GM23338 (cell line): ENCODE measurements around the gene PRSS57. TPM values are rescaled to one million over a fixed set of nuclear protein-coding genes. Genes with fewer than 3 reads are reported as not detected.

ENCODE experiments used
- ATAC-seq: fragments of 200-7000 bp; cut with Tn5 transposase; 3 replicates; pipeline ENCODE4 v1.9.1; 2020
- DNase-seq: peaks from one replicate; pipeline ENCODE4 v3.0.0-alpha.2; 2015; ENCODE audit warnings: low spot score
- H2AFZ ChIP-seq: fragments of 200-600 bp; sonication (generic); 2 replicates; pipeline ENCODE4 v1.8.0; 2016; ENCODE audit warnings: antibody characterized with exemption, mild to moderate bottlenecking, moderate library complexity
- H3F3A ChIP-seq: fragments of 200-600 bp; sonication (generic); replicated peaks from 2 replicates; pipeline ENCODE4 v1.8.0; 2017; ENCODE audit warnings: antibody characterized with exemption, mixed run types, low read depth
- H3K27ac ChIP-seq: fragments of 200-600 bp; sonication (generic); 2 replicates; pipeline ENCODE4 v1.6.1; 2016; ENCODE audit warnings: low read depth
- H3K27me3 ChIP-seq: fragments of 200-600 bp; sonication (generic); 2 replicates; pipeline ENCODE4 v1.8.0; 2016; ENCODE audit warnings: mild to moderate bottlenecking, mixed run types, moderate library complexity; ENCODE audit not compliant: insufficient read depth
- H3K36me3 ChIP-seq: fragments of 200-600 bp; sonication (generic); 2 replicates; pipeline ENCODE4 v1.8.0; 2016; ENCODE audit warnings: mild to moderate bottlenecking; ENCODE audit not compliant: insufficient read depth
- H3K4me1 ChIP-seq: fragments of 200-600 bp; sonication (generic); 2 replicates; pipeline ENCODE4 v1.8.0; 2016; ENCODE audit warnings: mild to moderate bottlenecking, moderate library complexity; ENCODE audit not compliant: insufficient read depth
- H3K4me2 ChIP-seq: fragments of 200-600 bp; sonication (generic); 2 replicates; pipeline ENCODE4 v1.7.1; 2017; ENCODE audit warnings: mixed run types
- H3K4me3 ChIP-seq: fragments of 200-600 bp; sonication (generic); 2 replicates; pipeline ENCODE4 v1.6.1; 2016; ENCODE audit warnings: mixed run types
- H3K79me2 ChIP-seq: fragments of 200-600 bp; sonication (generic); replicated peaks from 2 replicates; pipeline ENCODE4 v1.8.0; 2017; ENCODE audit warnings: mild to moderate bottlenecking; ENCODE audit not compliant: insufficient read depth
- H3K9me2 ChIP-seq: fragments of 200-600 bp; sonication (generic); 2 replicates; pipeline ENCODE4 v1.8.0; 2017; ENCODE audit not compliant: insufficient read depth
- H4K20me1 ChIP-seq: fragments of 200-600 bp; sonication (generic); replicated peaks from 2 replicates; pipeline ENCODE4 v1.8.0; 2017; ENCODE audit warnings: mild to moderate bottlenecking; ENCODE audit not compliant: insufficient read depth
- H3K27ac Mint-ChIP-seq: 2 replicates; pipeline ENCODE4 v1.8.0; 2020; ENCODE audit warnings: inconsistent platforms, mild to moderate bottlenecking, moderate library complexity, mixed read lengths
- H3K27me3 Mint-ChIP-seq: 3 replicates; pipeline ENCODE4 v1.8.0; 2022; ENCODE audit warnings: low read depth, mild to moderate bottlenecking, moderate library complexity, mixed read lengths, inconsistent platforms; ENCODE audit not compliant: insufficient read depth, poor library complexity
- H3K36me3 Mint-ChIP-seq: 3 replicates; pipeline ENCODE4 v1.8.0; 2021; ENCODE audit warnings: low read depth, mild to moderate bottlenecking, inconsistent platforms, moderate library complexity, mixed read lengths
- H3K4me1 Mint-ChIP-seq: 3 replicates; pipeline ENCODE4 v1.8.0; 2020; ENCODE audit warnings: mild to moderate bottlenecking, inconsistent platforms, mixed read lengths
- H3K4me3 Mint-ChIP-seq: 3 replicates; pipeline ENCODE4 v1.8.0; 2021; ENCODE audit warnings: moderate library complexity, mild to moderate bottlenecking, inconsistent platforms, mixed read lengths
- H3K9me3 Mint-ChIP-seq: 3 replicates; pipeline ENCODE4 v1.8.0; 2020; ENCODE audit warnings: moderate library complexity, mild to moderate bottlenecking, inconsistent platforms, mixed read lengths
- CREB1 ChIP-seq: fragments of 250-450 bp; sonication (Bioruptor Pico); IDR thresholded peaks from 2 replicates; pipeline ENCODE4 v1.5.0; 2020; ENCODE audit warnings: low read depth, mild to moderate bottlenecking, moderate library complexity
- EZH2 ChIP-seq: fragments of 200-600 bp; sonication (generic); IDR thresholded peaks from one replicate; pipeline ENCODE4 v1.8.0; 2017; ENCODE audit warnings: antibody characterized with exemption, mild to moderate bottlenecking, low read depth; ENCODE audit not compliant: unreplicated experiment
- EZH2phosphoT487 ChIP-seq: fragments of 200-600 bp; sonication (generic); IDR thresholded peaks from one replicate; pipeline ENCODE4 v1.8.1; 2018; ENCODE audit warnings: antibody characterized with exemption; ENCODE audit not compliant: unreplicated experiment
- NANOG ChIP-seq: IDR thresholded peaks from 2 replicates; pipeline ENCODE4 v1.6.1; 2016; ENCODE audit warnings: antibody characterized with exemption, borderline replicate concordance
- POLR2AphosphoS5 ChIP-seq: IDR thresholded peaks from 2 replicates; pipeline ENCODE4 v1.6.1; 2016; ENCODE audit warnings: antibody characterized with exemption, low read depth
- STAT1 ChIP-seq: IDR thresholded peaks from one replicate; pipeline ENCODE4 v1.6.1; 2016; ENCODE audit warnings: antibody characterized with exemption; ENCODE audit not compliant: unreplicated experiment
- ZNF114 ChIP-seq: fragments of 250-450 bp; sonication (Bioruptor Pico); IDR thresholded peaks from 2 replicates; pipeline ENCODE4 v1.5.0; 2020; ENCODE audit warnings: mild to moderate bottlenecking, moderate library complexity
- ZNF331 ChIP-seq: fragments of 250-450 bp; sonication (Bioruptor Pico); IDR thresholded peaks from 2 replicates; pipeline ENCODE4 v1.5.0; 2020; ENCODE audit warnings: low read depth, mild to moderate bottlenecking, moderate library complexity
- polyA plus RNA-seq: library from polyadenylated mRNA; unstranded; fragments of >200 nt; fragmentation: Nextera tagmentation; extraction: Ambion mirVana; gene quantifications from 2 replicates; pipeline ENCODE4 v1.2.1, GENCODE V29; 2016
- total RNA-seq: library from RNA; depleted of rRNA; stranded (reverse); fragments of >200 nt; shearing (Covaris generic); gene quantifications from 2 replicates; pipeline ENCODE4 v1.2.3, GENCODE V29; 2014
- TF ChIP-seq, protein P1 (sequence below): IDR thresholded peaks from 2 replicates; pipeline ENCODE4 v1.6.1; 2016; ENCODE audit warnings: antibody characterized with exemption
- TF ChIP-seq, protein P2 (sequence below): fragments of 250-450 bp; sonication (Bioruptor Pico); IDR thresholded peaks from 2 replicates; pipeline ENCODE4 v1.5.0; 2020; ENCODE audit warnings: mild to moderate bottlenecking, moderate library complexity

Gene PRSS57
- total and polyA plus RNA-seq, 2 experiments from 2014 or later, result 0.34 TPM; not detected in 1

DNA sequence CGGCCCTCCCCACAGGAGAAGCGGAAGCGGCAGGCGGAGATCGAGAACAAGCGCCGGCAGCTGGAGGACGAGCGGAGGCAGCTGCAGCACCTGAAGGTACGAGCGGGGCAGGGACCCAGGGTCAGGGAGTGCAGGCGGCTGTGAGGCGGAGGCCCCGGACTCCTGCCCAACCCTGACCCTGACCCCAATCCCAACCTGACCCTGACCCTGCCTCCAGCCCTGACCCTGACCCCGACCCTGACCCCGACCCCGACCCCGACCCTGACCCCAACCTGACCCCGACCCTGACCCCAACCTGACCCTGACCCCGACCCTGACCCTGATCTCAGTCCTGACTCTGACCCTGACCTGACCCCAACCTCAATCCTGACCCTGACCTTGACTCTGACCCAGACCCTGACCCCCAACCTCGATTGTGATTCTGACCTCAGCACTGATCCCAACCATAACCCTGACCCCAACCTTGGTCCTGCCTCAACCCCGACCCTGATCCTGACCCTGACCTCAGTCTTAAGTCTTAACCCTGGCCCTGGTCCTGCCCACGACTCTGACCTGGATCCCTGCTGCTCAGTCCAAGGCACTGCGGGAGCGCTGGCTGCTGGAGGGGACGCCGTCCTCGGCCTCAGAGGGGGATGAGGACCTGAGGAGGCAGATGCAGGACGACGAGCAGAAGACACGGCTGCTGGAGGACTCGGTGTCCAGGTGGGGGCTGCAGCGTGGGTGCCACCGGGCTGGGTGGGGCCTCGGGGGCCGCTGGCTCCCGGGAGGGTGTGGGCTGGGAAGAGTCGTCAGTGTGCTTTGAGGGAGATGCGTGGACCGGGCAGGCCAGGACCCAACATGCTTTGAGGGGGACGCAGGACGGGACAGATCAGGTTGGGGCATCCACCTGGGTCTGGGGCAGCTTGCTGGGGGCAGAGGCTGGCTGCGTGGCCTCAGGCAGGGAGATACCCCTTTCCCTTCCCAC is 32.0 kb upstream of the PRSS57 start:
- no peak overlapping the region for H2AFZ ChIP-seq
- Mint-ChIP-seq H3K4me3 (no peak overlapping the region), H3K9me3 (peaks cover 2% of the 10 kb centered on the region; the same call in 1 of the 3 replicates), H3K27ac (no peak overlapping the region), H3K4me1 (no peaks in the 10 kb centered on the region), H3K36me3 (no peaks in the 10 kb centered on the region), H3K27me3 (no peaks in the 10 kb centered on the region)
- H3K27me3 ChIP-seq, result no peaks in the 10 kb centered on the region
- ATAC-seq, result no peak
- no peak for DNase-seq
- no peak overlapping the region for H3K27ac ChIP-seq
- H3F3A ChIP-seq, result no peaks in the 10 kb centered on the region
- H4K20me1 ChIP-seq, result no peaks in the 10 kb centered on the region; the same call in 1 of the 2 replicates
- TF ChIP-seq EZH2phosphoT487 (no peak), POLR2AphosphoS5 (no peak), CREB1 (no peak), EZH2 (no peak)
- TF ChIP-seq, protein P1, sequence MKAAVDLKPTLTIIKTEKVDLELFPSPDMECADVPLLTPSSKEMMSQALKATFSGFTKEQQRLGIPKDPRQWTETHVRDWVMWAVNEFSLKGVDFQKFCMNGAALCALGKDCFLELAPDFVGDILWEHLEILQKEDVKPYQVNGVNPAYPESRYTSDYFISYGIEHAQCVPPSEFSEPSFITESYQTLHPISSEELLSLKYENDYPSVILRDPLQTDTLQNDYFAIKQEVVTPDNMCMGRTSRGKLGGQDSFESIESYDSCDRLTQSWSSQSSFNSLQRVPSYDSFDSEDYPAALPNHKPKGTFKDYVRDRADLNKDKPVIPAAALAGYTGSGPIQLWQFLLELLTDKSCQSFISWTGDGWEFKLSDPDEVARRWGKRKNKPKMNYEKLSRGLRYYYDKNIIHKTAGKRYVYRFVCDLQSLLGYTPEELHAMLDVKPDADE, result no peak
- H3K4me1 ChIP-seq, result no peaks in the 10 kb centered on the region
- no peak overlapping the region for H3K4me2 ChIP-seq
- H3K4me3 ChIP-seq, result no peak overlapping the region
- H3K36me3 ChIP-seq, result no peaks in the 10 kb centered on the region; the same call in 1 of the 2 replicates
- no peaks in the 10 kb centered on the region for H3K9me2 ChIP-seq
- H3K79me2 ChIP-seq, result no peaks in the 10 kb centered on the region

DNA sequence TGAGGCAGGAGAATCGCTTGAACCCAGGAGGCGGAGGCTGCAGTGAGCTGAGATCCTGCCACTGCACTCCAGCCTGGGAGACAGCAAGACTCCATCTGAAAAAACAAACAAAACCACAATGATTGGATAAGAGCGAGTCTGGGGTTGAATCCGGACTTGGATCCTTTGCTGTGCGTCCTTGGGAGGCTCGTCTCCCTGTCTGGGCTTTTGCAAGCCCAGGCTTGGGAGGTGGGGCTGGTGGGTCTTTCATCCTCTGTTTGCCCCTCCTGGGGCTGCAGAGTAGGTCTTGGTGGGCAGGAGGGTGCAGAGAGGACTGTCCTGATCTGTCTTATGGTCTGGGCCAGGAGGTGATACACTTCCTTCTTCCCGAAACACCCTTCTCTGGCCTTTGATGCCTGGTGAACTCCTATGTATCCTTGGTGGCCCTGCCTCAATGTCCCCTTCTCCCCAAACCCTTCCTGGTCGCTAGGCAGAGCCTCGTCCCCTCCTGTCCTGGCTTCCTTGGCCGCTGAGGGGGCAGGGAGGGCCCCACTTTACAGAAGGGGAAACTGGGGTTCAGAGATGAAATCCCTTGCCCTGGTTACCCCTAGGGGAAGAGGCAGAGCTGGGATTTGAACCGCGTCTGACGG is 30.3 kb upstream of the PRSS57 start:
- peaks cover 2% of the 10 kb centered on the region; the same call in 1 of the 3 replicates for H3K9me3 Mint-ChIP-seq
- H4K20me1 ChIP-seq, result no peaks in the 10 kb centered on the region; the same call in 1 of the 2 replicates
- TF ChIP-seq NANOG (no peak), STAT1 (no peak), ZNF331 (no peak), ZNF114 (no peak)
- TF ChIP-seq, protein P2, sequence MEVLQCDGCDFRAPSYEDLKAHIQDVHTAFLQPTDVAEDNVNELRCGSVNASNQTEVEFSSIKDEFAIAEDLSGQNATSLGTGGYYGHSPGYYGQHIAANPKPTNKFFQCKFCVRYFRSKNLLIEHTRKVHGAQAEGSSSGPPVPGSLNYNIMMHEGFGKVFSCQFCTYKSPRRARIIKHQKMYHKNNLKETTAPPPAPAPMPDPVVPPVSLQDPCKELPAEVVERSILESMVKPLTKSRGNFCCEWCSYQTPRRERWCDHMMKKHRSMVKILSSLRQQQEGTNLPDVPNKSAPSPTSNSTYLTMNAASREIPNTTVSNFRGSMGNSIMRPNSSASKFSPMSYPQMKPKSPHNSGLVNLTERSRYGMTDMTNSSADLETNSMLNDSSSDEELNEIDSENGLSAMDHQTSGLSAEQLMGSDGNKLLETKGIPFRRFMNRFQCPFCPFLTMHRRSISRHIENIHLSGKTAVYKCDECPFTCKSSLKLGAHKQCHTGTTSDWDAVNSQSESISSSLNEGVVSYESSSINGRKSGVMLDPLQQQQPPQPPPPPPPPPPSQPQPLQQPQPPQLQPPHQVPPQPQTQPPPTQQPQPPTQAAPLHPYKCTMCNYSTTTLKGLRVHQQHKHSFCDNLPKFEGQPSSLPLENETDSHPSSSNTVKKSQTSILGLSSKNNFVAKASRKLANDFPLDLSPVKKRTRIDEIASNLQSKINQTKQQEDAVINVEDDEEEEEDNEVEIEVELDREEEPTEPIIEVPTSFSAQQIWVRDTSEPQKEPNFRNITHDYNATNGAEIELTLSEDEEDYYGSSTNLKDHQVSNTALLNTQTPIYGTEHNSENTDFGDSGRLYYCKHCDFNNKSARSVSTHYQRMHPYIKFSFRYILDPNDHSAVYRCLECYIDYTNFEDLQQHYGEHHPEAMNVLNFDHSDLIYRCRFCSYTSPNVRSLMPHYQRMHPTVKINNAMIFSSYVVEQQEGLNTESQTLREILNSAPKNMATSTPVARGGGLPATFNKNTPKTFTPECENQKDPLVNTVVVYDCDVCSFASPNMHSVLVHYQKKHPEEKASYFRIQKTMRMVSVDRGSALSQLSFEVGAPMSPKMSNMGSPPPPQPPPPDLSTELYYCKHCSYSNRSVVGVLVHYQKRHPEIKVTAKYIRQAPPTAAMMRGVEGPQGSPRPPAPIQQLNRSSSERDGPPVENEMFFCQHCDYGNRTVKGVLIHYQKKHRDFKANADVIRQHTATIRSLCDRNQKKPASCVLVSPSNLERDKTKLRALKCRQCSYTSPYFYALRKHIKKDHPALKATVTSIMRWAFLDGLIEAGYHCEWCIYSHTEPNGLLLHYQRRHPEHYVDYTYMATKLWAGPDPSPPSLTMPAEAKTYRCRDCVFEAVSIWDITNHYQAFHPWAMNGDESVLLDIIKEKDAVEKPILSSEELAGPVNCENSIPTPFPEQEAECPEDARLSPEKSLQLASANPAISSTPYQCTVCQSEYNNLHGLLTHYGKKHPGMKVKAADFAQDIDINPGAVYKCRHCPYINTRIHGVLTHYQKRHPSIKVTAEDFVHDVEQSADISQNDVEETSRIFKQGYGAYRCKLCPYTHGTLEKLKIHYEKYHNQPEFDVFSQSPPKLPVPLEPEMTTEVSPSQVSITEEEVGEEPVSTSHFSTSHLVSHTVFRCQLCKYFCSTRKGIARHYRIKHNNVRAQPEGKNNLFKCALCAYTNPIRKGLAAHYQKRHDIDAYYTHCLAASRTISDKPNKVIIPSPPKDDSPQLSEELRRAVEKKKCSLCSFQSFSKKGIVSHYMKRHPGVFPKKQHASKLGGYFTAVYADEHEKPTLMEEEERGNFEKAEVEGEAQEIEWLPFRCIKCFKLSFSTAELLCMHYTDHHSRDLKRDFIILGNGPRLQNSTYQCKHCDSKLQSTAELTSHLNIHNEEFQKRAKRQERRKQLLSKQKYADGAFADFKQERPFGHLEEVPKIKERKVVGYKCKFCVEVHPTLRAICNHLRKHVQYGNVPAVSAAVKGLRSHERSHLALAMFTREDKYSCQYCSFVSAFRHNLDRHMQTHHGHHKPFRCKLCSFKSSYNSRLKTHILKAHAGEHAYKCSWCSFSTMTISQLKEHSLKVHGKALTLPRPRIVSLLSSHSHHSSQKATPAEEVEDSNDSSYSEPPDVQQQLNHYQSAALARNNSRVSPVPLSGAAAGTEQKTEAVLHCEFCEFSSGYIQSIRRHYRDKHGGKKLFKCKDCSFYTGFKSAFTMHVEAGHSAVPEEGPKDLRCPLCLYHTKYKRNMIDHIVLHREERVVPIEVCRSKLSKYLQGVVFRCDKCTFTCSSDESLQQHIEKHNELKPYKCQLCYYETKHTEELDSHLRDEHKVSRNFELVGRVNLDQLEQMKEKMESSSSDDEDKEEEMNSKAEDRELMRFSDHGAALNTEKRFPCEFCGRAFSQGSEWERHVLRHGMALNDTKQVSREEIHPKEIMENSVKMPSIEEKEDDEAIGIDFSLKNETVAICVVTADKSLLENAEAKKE (CRISPR knock-in tag), result no peak

More for the DNA sequence above, 30.3 kb upstream of the PRSS57 start:
- no peaks in the 10 kb centered on the region for H3K36me3 Mint-ChIP-seq
- H3K27ac Mint-ChIP-seq, result no peak overlapping the region
- no peak overlapping the region for H3K4me3 Mint-ChIP-seq
- Histone ChIP-seq H3F3A (no peaks in the 10 kb centered on the region), H3K27ac (no peak overlapping the region), H3K4me2 (no peak overlapping the region), H2AFZ (no peak overlapping the region), H3K27me3 (0 out of 2 replicates have a peak, but pooled peaks cover 3% of the 10 kb centered on the region), H3K9me2 (no peaks in the 10 kb centered on the region), H3K4me1 (peaks cover 3% of the 10 kb centered on the region; the same call in 1 of the 2 replicates), H3K4me3 (no peak overlapping the region), H3K79me2 (no peaks in the 10 kb centered on the region), H3K36me3 (no peaks in the 10 kb centered on the region)
- no peaks in the 10 kb centered on the region; the same call in 2 of the 3 replicates for H3K4me1 Mint-ChIP-seq
- ATAC-seq (no peak), DNase-seq (no peak)
- H3K27me3 Mint-ChIP-seq, result no peaks in the 10 kb centered on the region
